WI38 (cell line): ENCODE data around the gene DUSP18.

Source experiments
- H3K4me3 ChIP-seq: 2 replicates; pipeline ENCODE4 v1.5.1; 2011; ENCODE audit warnings: low read depth, mild to moderate bottlenecking, control low read depth, low read length
- CTCF ChIP-seq: IDR thresholded peaks from 2 replicates; pipeline ENCODE4 v1.5.1; 2012; ENCODE audit warnings: low read depth, mild to moderate bottlenecking, control low read depth, low read length

The DUSP18 gene

DNA sequence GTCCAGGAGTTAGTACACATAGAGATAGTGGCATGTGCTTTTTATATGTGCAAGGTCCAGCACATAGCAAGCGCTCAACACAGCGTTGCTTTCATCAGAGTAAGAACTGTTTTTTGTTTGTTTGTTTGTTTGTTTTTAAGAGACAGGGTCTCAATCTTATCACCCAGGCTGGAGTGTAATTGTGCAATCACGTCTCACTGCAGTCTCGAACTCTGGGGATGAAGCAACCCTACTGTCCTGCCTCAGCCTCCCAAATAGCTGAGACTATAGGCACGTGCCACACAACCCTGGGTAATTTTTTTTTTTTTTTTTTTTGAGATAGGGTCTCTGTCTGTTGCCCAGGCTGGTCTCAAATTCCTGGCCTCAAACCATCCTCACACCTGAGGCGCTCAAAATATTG lies 49.9 kb downstream of the DUSP18 start:
- no peak for TF ChIP-seq CTCF
- no peak overlapping the region for H3K4me3 ChIP-seq

- no peak for TF ChIP-seq CTCF
- no peak overlapping the region for H3K4me3 ChIP-seq
Measured at GRCh38 chr22:30615543-30615954, 52.1 kb downstream of the DUSP18 start.

- no peak for TF ChIP-seq CTCF
- no peak overlapping the region for H3K4me3 ChIP-seq
Measured at GRCh38 chr22:30614879-30615278, 52.8 kb downstream of the DUSP18 start.

DNA sequence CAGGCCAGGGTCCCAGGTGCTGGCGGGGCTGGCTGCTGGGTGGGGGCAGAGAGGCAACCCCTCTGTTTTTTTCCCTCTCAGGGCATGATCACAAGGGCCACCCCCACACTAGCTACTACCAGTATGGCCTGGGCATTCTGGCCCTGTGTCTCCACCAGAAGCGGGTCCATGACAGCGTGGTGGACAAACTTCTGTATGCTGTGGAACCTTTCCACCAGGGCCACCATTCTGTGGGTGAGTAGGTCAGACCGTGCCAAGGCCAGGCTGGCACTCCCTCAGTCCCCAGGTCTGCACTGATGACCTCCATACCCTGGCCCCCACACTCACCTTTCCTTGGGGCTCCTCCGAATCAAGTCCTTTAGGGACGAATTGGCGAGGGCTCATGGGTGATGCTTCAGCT lies 53.4 kb downstream of the DUSP18 start:
- no peak for TF ChIP-seq CTCF
- H3K4me3 ChIP-seq: no peak overlapping the region

- TF ChIP-seq CTCF: no peak
Measured at GRCh38 chr22:30612789-30613188, 54.9 kb downstream of the DUSP18 start.

More at GRCh38 chr22:30612789-30613188, 54.9 kb downstream of the DUSP18 start:
- no peak overlapping the region for H3K4me3 ChIP-seq
